Measurements from ENCODE around the gene ACVR1. TPM values are rescaled to one million over a fixed set of nuclear protein-coding genes. Genes with fewer than 3 reads are reported as not detected.

Gene ACVR1
- polyA plus RNA-seq, 1 of the 3 experiments (the other 2 are of a cell fraction), result 22.4 TPM

GRCh38 chr2:157803952-157804351 is 72.2 kb downstream of the ACVR1 start:
- CTCF ChIA-PET, result no interaction called here
- WGBS (ENCODE audit: low lambda C conversion rate), result 96% methylated on average over 3 of the region's 3 CpGs
- no peaks in the 10 kb centered on the region for H3K27me3 ChIP-seq (ENCODE audit: insufficient read depth)

GRCh38 chr2:157803476-157803875 is 72.7 kb downstream of the ACVR1 start:
- Histone ChIP-seq H3K27ac (ENCODE audit: low read depth in 2 of 2, low read length in 1 of 2) (no peak overlapping the region), H3K36me3 (replicated peaks in 1 of 2; ENCODE audit: control insufficient read depth in 1 of 2, insufficient read depth in 2 of 2, low read length in 1 of 2) (peaks cover 11 to 26% of the 10 kb centered on the region in 2 experiments), H3K79me2 (ENCODE audit: insufficient read depth) (peaks cover 12% of the 10 kb centered on the region), H3K9me2 (no peaks in the 10 kb centered on the region), H2AFZ (ENCODE audit: low read depth) (no peak overlapping the region), H3F3A (replicated peaks; ENCODE audit: insufficient read depth) (peaks cover 4% of the 10 kb centered on the region), H3K4me3 (ENCODE audit: low read depth in 2 of 2, low read length in 1 of 2) (no peak overlapping the region), H3K27me3 (ENCODE audit: insufficient read depth) (no peaks in the 10 kb centered on the region), H4K20me1 (ENCODE audit: insufficient read depth) (no peaks in the 10 kb centered on the region), H3K4me2 (no peak overlapping the region), H3K4me1 (ENCODE audit: control insufficient read depth in 1 of 2, insufficient read depth in 2 of 2, low read depth in 1 of 2, low read length in 1 of 2) (peaks cover 0 to 10% of the 10 kb centered on the region in 2 experiments; a peak in 3 of 4 replicates), H3K9me3 (no peaks in the 10 kb centered on the region), H3K9ac (no peak overlapping the region)
- 95% methylated on average over 4 of the region's 4 CpGs for WGBS (ENCODE audit: low lambda C conversion rate)
- ChIA-PET POLR2A (no interaction called here), CTCF (no interaction called here)
- TF ChIP-seq TCF12 (IDR thresholded peaks at IDR 0.05), result no peak
- no peak for TF ChIP-seq TEAD4 (IDR thresholded peaks at IDR 0.05; ENCODE audit: borderline replicate concordance, insufficient read depth)
- DNase-seq, result no peak

More at GRCh38 chr2:157803952-157804351, 72.2 kb downstream of the ACVR1 start:
- TF ChIP-seq RXRA (IDR thresholded peaks at IDR 0.05; ENCODE audit: borderline replicate concordance, low read depth), result no peak
- TF ChIP-seq, protein P1, sequence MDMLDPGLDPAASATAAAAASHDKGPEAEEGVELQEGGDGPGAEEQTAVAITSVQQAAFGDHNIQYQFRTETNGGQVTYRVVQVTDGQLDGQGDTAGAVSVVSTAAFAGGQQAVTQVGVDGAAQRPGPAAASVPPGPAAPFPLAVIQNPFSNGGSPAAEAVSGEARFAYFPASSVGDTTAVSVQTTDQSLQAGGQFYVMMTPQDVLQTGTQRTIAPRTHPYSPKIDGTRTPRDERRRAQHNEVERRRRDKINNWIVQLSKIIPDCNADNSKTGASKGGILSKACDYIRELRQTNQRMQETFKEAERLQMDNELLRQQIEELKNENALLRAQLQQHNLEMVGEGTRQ (IDR thresholded peaks at IDR 0.05; ENCODE audit: borderline replicate concordance, low read depth, low read length), result no peak
- no peak for TF ChIP-seq IRF3 (IDR thresholded peaks at IDR 0.05; ENCODE audit: low read depth, low read length)
- TF ChIP-seq FOSL2 (IDR thresholded peaks at IDR 0.05; ENCODE audit: borderline replicate concordance, low read depth), result no peak
- no peak for TF ChIP-seq SMC3 (IDR thresholded peaks at IDR 0.05; ENCODE audit: low read depth, low read length)
- TF ChIP-seq GATA2 (CRISPR knock-in tag; IDR thresholded peaks at IDR 0.05), result no peak
- no peak for TF ChIP-seq PBX3 (IDR thresholded peaks at IDR 0.05)
- no peak for TF ChIP-seq YY1 (IDR thresholded peaks at IDR 0.05; ENCODE audit: low read depth)
- TF ChIP-seq, protein P2, sequence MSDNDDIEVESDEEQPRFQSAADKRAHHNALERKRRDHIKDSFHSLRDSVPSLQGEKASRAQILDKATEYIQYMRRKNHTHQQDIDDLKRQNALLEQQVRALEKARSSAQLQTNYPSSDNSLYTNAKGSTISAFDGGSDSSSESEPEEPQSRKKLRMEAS (IDR thresholded peaks at IDR 0.05; ENCODE audit: low read depth), result no peak
- TF ChIP-seq ELF1 (IDR thresholded peaks at IDR 0.05), result no peak
- no peak for TF ChIP-seq CHD2 (IDR thresholded peaks at IDR 0.05; ENCODE audit: low read length, partially characterized antibody)
- no peak for TF ChIP-seq MXI1 (IDR thresholded peaks at IDR 0.05; ENCODE audit: low read depth, low read length)
- no peak for TF ChIP-seq NRF1 (IDR thresholded peaks at IDR 0.05; ENCODE audit: low read depth, low read length)
- TF ChIP-seq POLR2AphosphoS5 (IDR thresholded peaks at IDR 0.05; ENCODE audit: low read depth, low read length), result no peak
- Histone ChIP-seq H3K4me3 (ENCODE audit: low read depth in 2 of 2, low read length in 1 of 2) (no peak overlapping the region), H3K36me3 (replicated peaks in 1 of 2; ENCODE audit: control insufficient read depth in 1 of 2, insufficient read depth in 2 of 2, low read length in 1 of 2) (peaks cover 11 to 26% of the 10 kb centered on the region in 2 experiments), H3F3A (replicated peaks; ENCODE audit: insufficient read depth) (peaks cover 4% of the 10 kb centered on the region), H4K20me1 (ENCODE audit: insufficient read depth) (no peaks in the 10 kb centered on the region), H3K79me2 (ENCODE audit: insufficient read depth) (peaks cover 12% of the 10 kb centered on the region), H3K4me1 (ENCODE audit: control insufficient read depth in 1 of 2, insufficient read depth in 2 of 2, low read depth in 1 of 2, low read length in 1 of 2) (peaks cover 5 to 13% of the 10 kb centered on the region in 2 experiments; a peak in 3 of 4 replicates), H2AFZ (ENCODE audit: low read depth) (no peak overlapping the region), H3K27ac (ENCODE audit: low read depth in 2 of 2, low read length in 1 of 2) (no peak overlapping the region), H3K9me2 (no peaks in the 10 kb centered on the region), H3K9ac (no peak overlapping the region), H3K9me3 (no peaks in the 10 kb centered on the region), H3K4me2 (no peak overlapping the region)
- DNase-seq, result no peak
- POLR2A ChIA-PET, result no interaction called here

Measured in SK-N-SH (cell line).